GM18499 (cell line): ENCODE data around the gene BOD1.

Source experiments
- ATAC-seq: cut with Tn5 transposase; IDR thresholded peaks from one replicate; pipeline ENCODE4 v1.9.1; 2021; ENCODE audit warnings: moderate number of reproducible peaks; ENCODE audit not compliant: insufficient read depth, unreplicated experiment

The BOD1 gene

GRCh38 chr5:173581408-173582215, 34.8 kb downstream of the BOD1 start:
- ATAC-seq = no peak

- no peak for ATAC-seq
These were observed 37.4 kb downstream of the BOD1 start for GRCh38 chr5:173578947-173579615.

- no peak for ATAC-seq
These were observed 38.6 kb downstream of the BOD1 start for GRCh38 chr5:173577817-173578216.

GRCh38 chr5:173577166-173577565, 39.3 kb downstream of the BOD1 start:
- ATAC-seq = no peak

- ATAC-seq = no peak
These were observed 40.5 kb downstream of the BOD1 start for GRCh38 chr5:173575985-173576384.

- ATAC-seq = no peak
These were observed 41.5 kb downstream of the BOD1 start for GRCh38 chr5:173574983-173575382.

GRCh38 chr5:173573126-173573960, 43.1 kb downstream of the BOD1 start:
- ATAC-seq = no peak

- ATAC-seq = no peak
These were observed 43.9 kb downstream of the BOD1 start for GRCh38 chr5:173572431-173573125.

- no peak for ATAC-seq
These were observed 45.9 kb downstream of the BOD1 start for GRCh38 chr5:173570321-173571090.

GRCh38 chr5:173568703-173569102, 47.7 kb downstream of the BOD1 start:
- no peak for ATAC-seq

GRCh38 chr5:173568128-173568527, 48.3 kb downstream of the BOD1 start:
- ATAC-seq = no peak

GRCh38 chr5:173567548-173567947, 48.9 kb downstream of the BOD1 start:
- no peak for ATAC-seq

GRCh38 chr5:173565491-173566072, 50.9 kb downstream of the BOD1 start:
- no peak for ATAC-seq

GRCh38 chr5:173564106-173564505, 52.3 kb downstream of the BOD1 start:
- no peak for ATAC-seq

- no peak for ATAC-seq
These were observed 53.2 kb downstream of the BOD1 start for GRCh38 chr5:173563246-173563645.

- no peak for ATAC-seq
These were observed 54.0 kb downstream of the BOD1 start for GRCh38 chr5:173562451-173562850.
